PFSK-1 (cell line): ENCODE data around the gene GAL3ST1.

Experiments used
- FOXP2 ChIP-seq: optimal IDR thresholded peaks from 2 replicates; pipeline ENCODE3; 2011; ENCODE audit warnings: borderline replicate concordance, control low read depth, inconsistent platforms; ENCODE audit not compliant: insufficient read depth; ENCODE audit errors: extremely low read length, extremely low read depth
- POLR2AphosphoS5 ChIP-seq: IDR thresholded peaks from 2 replicates; pipeline ENCODE4 v1.6.1; 2012; ENCODE audit warnings: low read depth, mild to moderate bottlenecking, control low read depth, low read length, moderate library complexity
- SIN3A ChIP-seq: IDR thresholded peaks from 2 replicates; pipeline ENCODE4 v1.6.1; 2012; ENCODE audit warnings: mild to moderate bottlenecking, low read length, moderate library complexity, borderline replicate concordance; ENCODE audit not compliant: insufficient read depth
- TAF1 ChIP-seq: IDR thresholded peaks from 2 replicates; pipeline ENCODE4 v1.6.1; 2012; ENCODE audit warnings: low read length, control low read depth, borderline replicate concordance; ENCODE audit not compliant: insufficient read depth
- TF ChIP-seq, protein P1 (sequence below), 2 experiments: IDR thresholded peaks; 2 replicates each; pipeline versions ENCODE4 v1.6.1 to v1.8.0; 2011 to 2012; ENCODE audit warnings: low read depth in 2 of 2, low read length in 2 of 2, control low read depth in 1 of 2, inconsistent platforms in 1 of 2, mild to moderate bottlenecking in 1 of 2, moderate library complexity in 1 of 2; ENCODE audit not compliant: insufficient read depth in 1 of 2

DNA sequence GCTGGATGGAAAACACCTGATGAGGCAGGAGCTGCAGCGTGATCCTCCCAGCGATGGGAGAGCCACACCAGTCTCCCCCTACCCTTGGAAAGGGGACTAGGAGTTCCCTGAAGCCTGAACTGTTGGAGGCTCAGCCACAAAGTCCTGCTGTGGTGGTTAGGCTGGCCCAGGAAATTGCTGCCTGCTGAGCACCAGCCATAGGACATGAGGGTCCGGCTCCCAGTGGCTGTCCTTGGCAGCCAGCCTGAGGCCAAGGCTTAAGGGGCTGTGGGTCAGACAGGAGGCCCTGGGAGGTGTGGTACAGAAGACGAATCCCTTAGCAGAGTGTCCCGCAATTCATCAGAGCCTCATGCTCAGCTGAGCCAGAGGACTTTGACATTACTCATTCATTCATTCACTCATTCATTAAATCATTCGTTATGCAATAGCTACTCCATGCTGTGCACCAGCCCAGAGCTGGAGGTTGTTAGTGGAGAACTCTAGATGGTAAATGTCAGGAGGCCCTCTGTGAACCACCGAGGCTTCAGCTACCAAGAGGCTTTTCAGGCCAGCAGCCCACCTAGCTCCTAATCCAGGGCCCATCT lies 54.5 kb downstream of the GAL3ST1 start:
- TF ChIP-seq, protein P1, sequence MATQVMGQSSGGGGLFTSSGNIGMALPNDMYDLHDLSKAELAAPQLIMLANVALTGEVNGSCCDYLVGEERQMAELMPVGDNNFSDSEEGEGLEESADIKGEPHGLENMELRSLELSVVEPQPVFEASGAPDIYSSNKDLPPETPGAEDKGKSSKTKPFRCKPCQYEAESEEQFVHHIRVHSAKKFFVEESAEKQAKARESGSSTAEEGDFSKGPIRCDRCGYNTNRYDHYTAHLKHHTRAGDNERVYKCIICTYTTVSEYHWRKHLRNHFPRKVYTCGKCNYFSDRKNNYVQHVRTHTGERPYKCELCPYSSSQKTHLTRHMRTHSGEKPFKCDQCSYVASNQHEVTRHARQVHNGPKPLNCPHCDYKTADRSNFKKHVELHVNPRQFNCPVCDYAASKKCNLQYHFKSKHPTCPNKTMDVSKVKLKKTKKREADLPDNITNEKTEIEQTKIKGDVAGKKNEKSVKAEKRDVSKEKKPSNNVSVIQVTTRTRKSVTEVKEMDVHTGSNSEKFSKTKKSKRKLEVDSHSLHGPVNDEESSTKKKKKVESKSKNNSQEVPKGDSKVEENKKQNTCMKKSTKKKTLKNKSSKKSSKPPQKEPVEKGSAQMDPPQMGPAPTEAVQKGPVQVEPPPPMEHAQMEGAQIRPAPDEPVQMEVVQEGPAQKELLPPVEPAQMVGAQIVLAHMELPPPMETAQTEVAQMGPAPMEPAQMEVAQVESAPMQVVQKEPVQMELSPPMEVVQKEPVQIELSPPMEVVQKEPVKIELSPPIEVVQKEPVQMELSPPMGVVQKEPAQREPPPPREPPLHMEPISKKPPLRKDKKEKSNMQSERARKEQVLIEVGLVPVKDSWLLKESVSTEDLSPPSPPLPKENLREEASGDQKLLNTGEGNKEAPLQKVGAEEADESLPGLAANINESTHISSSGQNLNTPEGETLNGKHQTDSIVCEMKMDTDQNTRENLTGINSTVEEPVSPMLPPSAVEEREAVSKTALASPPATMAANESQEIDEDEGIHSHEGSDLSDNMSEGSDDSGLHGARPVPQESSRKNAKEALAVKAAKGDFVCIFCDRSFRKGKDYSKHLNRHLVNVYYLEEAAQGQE (IDR thresholded peaks at IDR 0.05; ENCODE audit: insufficient read depth in 1 of 2, low read depth in 2 of 2, low read length in 2 of 2), result no peak
- TF ChIP-seq TAF1 (no peak), POLR2AphosphoS5 (no peak), SIN3A (no peak), FOXP2 (no peak)
